Subcutaneous preadipocyte (primary cell): ENCODE results near the gene FAM200B. TPM values are rescaled to one million over a fixed set of nuclear protein-coding genes. Genes with fewer than 3 reads are reported as not detected.

ENCODE experiments used
- total RNA-seq: library from RNA; depleted of rRNA; stranded (reverse); fragments of >200 nt; gene quantifications from 2 replicates; pipeline ENCODE4 v1.2.3, GENCODE V29; 2012

Gene FAM200B
- total RNA-seq, result 11.3 and 13.6 TPM in 2 replicates

GRCh38 chr4:15681372-15682241, at the start of gene FAM200B:
FAM200B (plus strand) TSS chr4:15681827; CDS start chr4:15686978, 5,151 bp downstream.

GRCh38 chr4:15655223-15656037, 26.2 kb upstream of the FAM200B start, which contains the start of gene FBXL5:
FBXL5 (minus strand) TSS chr4:15655357; CDS start chr4:15655287, 70 bp downstream.

DNA sequence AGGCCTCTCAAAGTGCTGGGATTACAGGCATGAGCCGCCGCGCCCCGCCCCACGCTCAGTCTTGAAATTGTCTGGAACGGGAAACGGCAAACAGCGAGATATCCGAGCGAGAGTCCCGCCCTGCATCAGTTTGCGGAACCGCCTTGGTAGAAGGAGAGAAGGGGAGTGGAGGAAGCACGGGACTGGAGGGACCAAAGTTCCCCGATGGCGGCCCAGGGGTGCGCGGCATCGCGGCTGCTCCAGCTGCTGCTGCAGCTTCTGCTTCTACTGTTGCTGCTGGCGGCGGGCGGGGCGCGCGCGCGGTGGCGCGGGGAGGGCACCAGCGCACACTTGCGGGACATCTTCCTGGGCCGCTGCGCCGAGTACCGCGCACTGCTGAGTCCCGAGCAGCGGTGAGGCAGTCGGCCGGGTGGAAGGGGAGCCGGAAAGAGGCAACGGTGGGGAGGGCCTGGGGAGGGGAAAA, 21.3 kb downstream of the FAM200B start, which contains the start of gene BST1:
TSS of gene BST1 (plus strand) at position 125 of the 463 bp plus-strand sequence. CDS start at position 205, 80 bp downstream.

Other genes with a start within 250 kb of the FAM200B start
- gene CC2D2A, start 211.9 kb upstream of the FAM200B start, total RNA-seq, result 24.6 and 25.2 TPM in 2 replicates
- 58.4 and 67.4 TPM in 2 replicates for gene FBXL5, start 26.5 kb upstream of the FAM200B start, total RNA-seq
- 5.3 and 5.9 TPM in 2 replicates for gene BST1, start 21.2 kb downstream of the FAM200B start, total RNA-seq
- gene CD38, start 96.5 kb downstream of the FAM200B start, total RNA-seq, result under 0.01 TPM in 1 of 2 replicates, not detected in the other